GM23248 (cell line): ENCODE data around the gene LRP3. TPM values are rescaled to one million over a fixed set of nuclear protein-coding genes. Genes with fewer than 3 reads are reported as not detected.
"Not testable (repeated sequence)": the region's sequence is repeated elsewhere in the genome, so short reads cannot be mapped to it uniquely, and the experiment has no call there.

Experiments
- DNase-seq: peaks from one replicate; pipeline ENCODE4 v3.0.0-alpha.2; 2015
- H2AFZ ChIP-seq: fragments of 200-600 bp; sonication (generic); 2 replicates; pipeline ENCODE4 v1.6.1; 2016; ENCODE audit warnings: antibody characterized with exemption
- H3F3A ChIP-seq: fragments of 200-600 bp; sonication (generic); 2 replicates; pipeline ENCODE4 v1.6.1; 2016; ENCODE audit warnings: mild to moderate bottlenecking, antibody characterized with exemption, mixed run types; ENCODE audit not compliant: insufficient read depth
- H3K27ac ChIP-seq: fragments of 200-600 bp; sonication (generic); 2 replicates; pipeline ENCODE4 v1.5.1; 2016; ENCODE audit warnings: mild to moderate bottlenecking
- H3K27me3 ChIP-seq: fragments of 200-600 bp; sonication (generic); replicated peaks from 2 replicates; pipeline ENCODE4 v1.6.1; 2016; ENCODE audit warnings: mild to moderate bottlenecking; ENCODE audit not compliant: insufficient read depth
- H3K36me3 ChIP-seq: fragments of 200-600 bp; sonication (generic); 2 replicates; pipeline ENCODE4 v1.6.1; 2016; ENCODE audit warnings: low read depth, mild to moderate bottlenecking
- H3K4me1 ChIP-seq: fragments of 200-600 bp; sonication (generic); 2 replicates; pipeline ENCODE4 v1.6.1; 2016; ENCODE audit warnings: mild to moderate bottlenecking; ENCODE audit not compliant: insufficient read depth
- H3K4me2 ChIP-seq: fragments of 200-600 bp; sonication (generic); one replicate; pipeline ENCODE4 v1.6.1; 2016; ENCODE audit warnings: mild to moderate bottlenecking; ENCODE audit not compliant: unreplicated experiment
- H3K4me3 ChIP-seq: fragments of 200-600 bp; sonication (generic); 2 replicates; pipeline ENCODE4 v1.5.1; 2016; ENCODE audit warnings: mild to moderate bottlenecking
- H3K79me2 ChIP-seq: fragments of 200-600 bp; sonication (generic); 2 replicates; pipeline ENCODE4 v1.6.1; 2016; ENCODE audit warnings: mild to moderate bottlenecking; ENCODE audit not compliant: insufficient read depth
- H3K9ac ChIP-seq: fragments of 200-600 bp; sonication (generic); 2 replicates; pipeline ENCODE4 v1.6.1; 2016; ENCODE audit warnings: mild to moderate bottlenecking
- H3K9me2 ChIP-seq: fragments of 200-600 bp; sonication (generic); 2 replicates; pipeline ENCODE4 v1.6.1; 2016; ENCODE audit warnings: mixed run types, mild to moderate bottlenecking, moderate library complexity; ENCODE audit not compliant: insufficient read depth
- H3K9me3 ChIP-seq: fragments of 200-600 bp; sonication (generic); one replicate; pipeline ENCODE4 v1.6.1; 2017; ENCODE audit warnings: low read depth
- H4K20me1 ChIP-seq: fragments of 200-600 bp; sonication (generic); 2 replicates; pipeline ENCODE4 v1.6.0; 2016; ENCODE audit not compliant: insufficient read depth
- EZH2 ChIP-seq: fragments of 200-600 bp; sonication (generic); IDR thresholded peaks from 2 replicates; pipeline ENCODE4 v1.6.1; 2018; ENCODE audit warnings: antibody characterized with exemption, mild to moderate bottlenecking; ENCODE audit not compliant: insufficient read depth, poor library complexity, severe bottlenecking
- EZH2phosphoT487 ChIP-seq: fragments of 200-600 bp; sonication (generic); IDR thresholded peaks from 2 replicates; pipeline ENCODE4 v1.6.1; 2018; ENCODE audit warnings: antibody characterized with exemption, moderate library complexity, mild to moderate bottlenecking, low read depth; ENCODE audit not compliant: insufficient read depth
- WGBS, 2 experiments: methylation state at CpG; one replicate each; pipeline ENCODE4 v1.1.6; 2015 to 2017; ENCODE audit warnings: low lambda C conversion rate in 2 of 2, low coverage in 1 of 2; ENCODE audit errors: missing lambda C conversion rate in 2 of 2; 5-methylcytosine and 5-hydroxymethylcytosine counted together
- in situ Hi-C: fragments of 300-500 bp; cut with MboI; formaldehyde crosslinking; loops from 2 replicates; pipeline ENCODE4 v1.15.0; 2020
- polyA plus RNA-seq: library from polyadenylated mRNA; unstranded; fragments of >200 nt; fragmentation: Nextera tagmentation; extraction: Ambion mirVana; gene quantifications from 2 replicates; pipeline ENCODE4 v1.2.1, GENCODE V29; 2016
- total RNA-seq: library from RNA; depleted of rRNA; stranded (reverse); fragments of >200 nt; shearing (Covaris generic); gene quantifications from 2 replicates; pipeline ENCODE4 v1.2.3, GENCODE V29; 2014

The LRP3 gene
- total and polyA plus RNA-seq, 2 experiments from 2014 or later: 2.9 to 58.3 TPM

- H3K27me3 ChIP-seq: no peaks in the 10 kb centered on the region
- H2AFZ ChIP-seq: peak overlapping the region; percentile 18; the same call in 1 of the 2 replicates
- H3K9ac ChIP-seq: peak overlapping the region; percentile 60
- 1% methylated on average over 37 to 38 of the region's 38 CpGs for WGBS, 2 experiments
- H4K20me1 ChIP-seq: no peaks in the 10 kb centered on the region
- H3K4me1 ChIP-seq: peaks cover 5% of the 10 kb centered on the region
- no peaks in the 10 kb centered on the region for H3K9me3 ChIP-seq
- H3K4me2 ChIP-seq: peak overlapping the region; percentile 83
- H3K36me3 ChIP-seq: no peaks in the 10 kb centered on the region
- in situ Hi-C loops: no loop called here
- peak overlapping the region; percentile 58 for H3K4me3 ChIP-seq
- no peaks in the 10 kb centered on the region for H3K9me2 ChIP-seq
- TF ChIP-seq EZH2: no peak
- TF ChIP-seq EZH2phosphoT487: no peak
- peaks cover 10% of the 10 kb centered on the region for H3K79me2 ChIP-seq
- H3K27ac ChIP-seq: peak overlapping the region; percentile 73
- H3F3A ChIP-seq: peaks cover 6% of the 10 kb centered on the region
- DNase-seq: peak; percentile 90
Measured at GRCh38 chr19:33177417-33177979, 16.6 kb upstream of the LRP3 start.

GRCh38 chr19:33186431-33187182, 7.5 kb upstream of the LRP3 start:
- 68 to 74% methylated on average over 11 of the region's 11 CpGs for WGBS, 2 experiments
- no peak overlapping the region for H3K9ac ChIP-seq
- H3K27me3 ChIP-seq: no peaks in the 10 kb centered on the region
- no peaks in the 10 kb centered on the region for H3F3A ChIP-seq
- peaks cover 5% of the 10 kb centered on the region; the same call in 1 of the 2 replicates for H3K4me1 ChIP-seq
- DNase-seq: no peak
- no peaks in the 10 kb centered on the region for H4K20me1 ChIP-seq
- in situ Hi-C loops: no loop called here
- no peak overlapping the region for H3K4me3 ChIP-seq
- no peak overlapping the region for H3K4me2 ChIP-seq
- H3K27ac ChIP-seq: no peak overlapping the region
- no peak for TF ChIP-seq EZH2phosphoT487
- no peaks in the 10 kb centered on the region for H3K36me3 ChIP-seq
- no peaks in the 10 kb centered on the region for H3K9me3 ChIP-seq
- no peaks in the 10 kb centered on the region for H3K9me2 ChIP-seq
- H2AFZ ChIP-seq: no peak overlapping the region
- no peaks in the 10 kb centered on the region for H3K79me2 ChIP-seq

- Histone ChIP-seq H3K36me3 (no peaks in the 10 kb centered on the region), H3K9ac (no peak overlapping the region), H3K4me3 (no peak overlapping the region), H3K9me3 (no peaks in the 10 kb centered on the region), H3K4me2 (no peak overlapping the region), H3F3A (no peaks in the 10 kb centered on the region), H3K27ac (no peak overlapping the region), H3K27me3 (no peaks in the 10 kb centered on the region), H3K79me2 (no peaks in the 10 kb centered on the region), H3K4me1 (peaks cover 5% of the 10 kb centered on the region; the same call in 1 of the 2 replicates), H4K20me1 (no peaks in the 10 kb centered on the region), H3K9me2 (no peaks in the 10 kb centered on the region), H2AFZ (no peak overlapping the region)
- no peak for TF ChIP-seq EZH2phosphoT487
- no peak for TF ChIP-seq EZH2
- DNase-seq: no peak
- in situ Hi-C loops: no loop called here
- WGBS, 2 experiments: 74 to 82% methylated on average over 8 of the region's 8 CpGs
Measured at GRCh38 chr19:33187183-33187540, 7.0 kb upstream of the LRP3 start.

- TF ChIP-seq EZH2phosphoT487 (no peak), EZH2 (no peak)
- no peaks in the 10 kb centered on the region; the same call in 1 of the 2 replicates for H3F3A ChIP-seq
- no peak overlapping the region for H3K27ac ChIP-seq
- H3K9me2 ChIP-seq: no peaks in the 10 kb centered on the region
- H3K9ac ChIP-seq: no peak overlapping the region
- H4K20me1 ChIP-seq: no peaks in the 10 kb centered on the region
- no peak overlapping the region for H3K4me3 ChIP-seq
- no peak for DNase-seq
- no peaks in the 10 kb centered on the region for H3K36me3 ChIP-seq
- H3K79me2 ChIP-seq: no peaks in the 10 kb centered on the region
- 0% methylated on average over 1 of the region's 1 CpG for WGBS, 2 experiments
- H3K4me1 ChIP-seq: peaks cover 4% of the 10 kb centered on the region; the same call in 1 of the 2 replicates
- no peaks in the 10 kb centered on the region for H3K9me3 ChIP-seq
- H3K4me2 ChIP-seq: no peak overlapping the region
- H2AFZ ChIP-seq: no peak overlapping the region
- H3K27me3 ChIP-seq: no peaks in the 10 kb centered on the region; the same call in 1 of the 2 replicates
- in situ Hi-C loops: no loop called here
Measured at GRCh38 chr19:33189453-33189852, 4.7 kb upstream of the LRP3 start.

- H3K4me2 ChIP-seq, H3K79me2 ChIP-seq, H3K4me1 ChIP-seq, H2AFZ ChIP-seq, H3K9ac ChIP-seq, H4K20me1 ChIP-seq, H3F3A ChIP-seq, in situ Hi-C loops, H3K27ac ChIP-seq, H3K36me3 ChIP-seq, H3K4me3 ChIP-seq, H3K9me3 ChIP-seq, H3K9me2 ChIP-seq, H3K27me3 ChIP-seq, DNase-seq: not testable (repeated sequence)
- 72 to 74% methylated on average over 4 of the region's 4 CpGs for WGBS, 2 experiments
Measured at GRCh38 chr19:33191092-33191491, 3.0 kb upstream of the LRP3 start.
